ENCODE results near the gene PWP2. TPM values are rescaled to one million over a fixed set of nuclear protein-coding genes. Genes with fewer than 3 reads are reported as not detected.

Gene PWP2
- total and polyA plus RNA-seq, 4 donors, result 3.6 to 20.4 (median 9.6) TPM

GRCh38 chr21:44082648-44083440, 24.4 kb upstream of the PWP2 start:
- Histone ChIP-seq H3K9me3 (ENCODE audit: control insufficient read depth in 4 of 4, insufficient read depth in 3 of 4, low read length in 3 of 4) (no peaks in the 10 kb centered on the region), H3K4me1 (ENCODE audit: control insufficient read depth in 5 of 5, insufficient read depth in 5 of 5, low read length in 5 of 5) (peaks cover 0 to 23% (median 12%) of the 10 kb centered on the region in 5 donors), H3K4me3 (no peak overlapping the region), H3K27me3 (ENCODE audit: control insufficient read depth in 3 of 3, insufficient read depth in 3 of 3, low read length in 2 of 3) (no peaks in the 10 kb centered on the region), H3K9ac (ENCODE audit: insufficient read depth in 1 of 2, low read length in 2 of 2) (no peak overlapping the region), H3K27ac (ENCODE audit: low read depth in 1 of 2, low read length in 1 of 2) (peak overlapping the region in 1 of 2 donors; percentile 7), H3K36me3 (ENCODE audit: control insufficient read depth in 4 of 4, insufficient read depth in 4 of 4, low read length in 4 of 4) (peaks cover 12 to 36% (median 25%) of the 10 kb centered on the region in 4 donors)
- 85 to 87% methylated on average over 24 of the region's 24 CpGs for WGBS, 2 donors
- TF ChIP-seq CTCF (IDR thresholded peaks at IDR 0.05; ENCODE audit: control extremely low read depth, extremely low read depth), result no peak
- DNase-seq (peak; percentile 55 to 74 (median 60)), ATAC-seq (ENCODE audit: insufficient read depth, low FRiP score) (no peak)

GRCh38 chr21:44083631-44084291, 23.4 kb upstream of the PWP2 start:
- no peak overlapping the region for H3K9ac ChIP-seq (ENCODE audit: insufficient read depth in 1 of 2, low read length in 2 of 2)
- DNase-seq, result peak; percentile 28 to 68 (median 36)
- no peaks in the 10 kb centered on the region for H3K9me3 ChIP-seq (ENCODE audit: control insufficient read depth in 4 of 4, insufficient read depth in 3 of 4, low read length in 3 of 4)
- peaks cover 12 to 42% (median 26%) of the 10 kb centered on the region in 4 donors for H3K36me3 ChIP-seq (ENCODE audit: control insufficient read depth in 4 of 4, insufficient read depth in 4 of 4, low read length in 4 of 4)
- no peak for TF ChIP-seq CTCF (IDR thresholded peaks at IDR 0.05; ENCODE audit: control extremely low read depth, extremely low read depth)
- no peak for ATAC-seq (ENCODE audit: insufficient read depth, low FRiP score)
- H3K27me3 ChIP-seq (ENCODE audit: control insufficient read depth in 3 of 3, insufficient read depth in 3 of 3, low read length in 2 of 3), result no peaks in the 10 kb centered on the region
- peaks cover 0 to 27% (median 12%) of the 10 kb centered on the region in 5 donors for H3K4me1 ChIP-seq (ENCODE audit: control insufficient read depth in 5 of 5, insufficient read depth in 5 of 5, low read length in 5 of 5)
- peak overlapping the region in 1 of 2 donors; percentile 66 for H3K27ac ChIP-seq (ENCODE audit: low read depth in 1 of 2, low read length in 1 of 2)
- H3K4me3 ChIP-seq, result no peak overlapping the region
- WGBS, 2 donors, result 37 to 38% methylated on average over 16 of the region's 16 CpGs

GRCh38 chr21:44084496-44085241, 22.5 kb upstream of the PWP2 start:
- Histone ChIP-seq H3K36me3 (ENCODE audit: control insufficient read depth in 4 of 4, insufficient read depth in 4 of 4, low read length in 4 of 4) (peaks cover 11 to 50% (median 21%) of the 10 kb centered on the region in 4 donors), H3K9ac (ENCODE audit: insufficient read depth in 1 of 2, low read length in 2 of 2) (no peak overlapping the region), H3K4me3 (no peak overlapping the region), H3K9me3 (ENCODE audit: control insufficient read depth in 4 of 4, insufficient read depth in 3 of 4, low read length in 3 of 4) (no peaks in the 10 kb centered on the region), H3K4me1 (ENCODE audit: control insufficient read depth in 5 of 5, insufficient read depth in 5 of 5, low read length in 5 of 5) (peaks cover 0 to 28% (median 8%) of the 10 kb centered on the region in 5 donors), H3K27me3 (ENCODE audit: control insufficient read depth in 3 of 3, insufficient read depth in 3 of 3, low read length in 2 of 3) (no peaks in the 10 kb centered on the region), H3K27ac (ENCODE audit: low read depth in 1 of 2, low read length in 1 of 2) (peak overlapping the region in 1 of 2 donors; percentile 48)
- no peak for TF ChIP-seq CTCF (IDR thresholded peaks at IDR 0.05; ENCODE audit: control extremely low read depth, extremely low read depth)
- no peak for ATAC-seq (ENCODE audit: insufficient read depth, low FRiP score)
- 81% methylated on average over 7 of the region's 7 CpGs for WGBS, 2 donors
- DNase-seq, result no peak

Measured in lung (tissue), 12 donors.